Endothelial cell of umbilical vein (primary cell): ENCODE results near the gene TEX44. TPM values are rescaled to one million over a fixed set of nuclear protein-coding genes. Genes with fewer than 3 reads are reported as not detected.
"Not testable (repeated sequence)": the region's sequence is repeated elsewhere in the genome, so short reads cannot be mapped to it uniquely, and the experiment has no call there.

ENCODE experiments used
- BruUV-seq: library from RNA; stranded (reverse); fragments of 400-500 nt; replicated peaks from 2 replicates; lab custom pipeline; 2021; lab: Mats Ljungman, UMichigan
- CTCF ChIA-PET: fragments of 300-600, 350-600 bp; sonication (Branson Sonifier 250); formaldehyde crosslinking; loops from one replicate; lab custom pipeline; 2021; ENCODE audit warnings: antibody characterized with exemption, inconsistent platforms; lab: Charles Lee
- POLR2A ChIA-PET: fragments of 300-600, 350-600 bp; sonication (Branson Sonifier 250); formaldehyde crosslinking; loops from one replicate; lab custom pipeline; 2021; ENCODE audit warnings: antibody characterized with exemption, inconsistent platforms; lab: Charles Lee
- DNase-seq: peaks from one replicate; pipeline ENCODE4 v3.0.0-alpha.2; 2011; ENCODE audit warnings: low read depth, low spot score
- FAIRE-seq: peaks from 2 replicates; lab custom pipeline; 2011; peaks lifted over from hg19 to GRCh38; lab: Jason Lieb, UNC
- H2AFZ ChIP-seq: 2 replicates; pipeline ENCODE4 v1.6.0; 2012; ENCODE audit warnings: low read depth, low read length, control low read depth, inconsistent platforms
- H3K27ac ChIP-seq: 2 replicates; pipeline ENCODE4 v1.5.1; 2011; ENCODE audit warnings: low read depth, mild to moderate bottlenecking, control low read depth, low read length, moderate library complexity; ENCODE audit not compliant: insufficient read depth
- H3K27me3 ChIP-seq, 2 experiments: 2 replicates each; pipeline versions ENCODE4 v1.6.0 to v1.6.1; 2011; ENCODE audit warnings: low read length in 2 of 2, mixed read lengths in 1 of 2; ENCODE audit not compliant: control insufficient read depth in 2 of 2, insufficient read depth in 2 of 2
- H3K36me3 ChIP-seq, 2 experiments: 2 replicates in 1 of 2; 3 replicates in 1 of 2; pipeline ENCODE4 v1.5.1; 2011; ENCODE audit warnings: low read length in 2 of 2, mild to moderate bottlenecking in 1 of 2, moderate library complexity in 1 of 2; ENCODE audit not compliant: control insufficient read depth in 2 of 2, insufficient read depth in 2 of 2; ENCODE audit errors: extremely low read depth in 1 of 2
- H3K4me1 ChIP-seq: 3 replicates; pipeline ENCODE4 v1.5.1; 2011; ENCODE audit warnings: mild to moderate bottlenecking, low read length; ENCODE audit not compliant: control insufficient read depth, insufficient read depth; ENCODE audit errors: extremely low read depth
- H3K4me2 ChIP-seq: 2 replicates; pipeline ENCODE4 v1.6.1; 2011; ENCODE audit warnings: low read length, control low read depth, mixed read lengths; ENCODE audit not compliant: insufficient read depth
- H3K4me3 ChIP-seq, 3 experiments: fragments of 200-600 bp in 1 of 3; sonication (generic), shearing (Covaris generic) in 1 of 3; replicated peaks in 1 of 3; 2 replicates each; pipeline ENCODE4 v1.5.1; 2011 to 2016; ENCODE audit warnings: control low read depth in 3 of 3, low read length in 3 of 3, mild to moderate bottlenecking in 2 of 3, inconsistent platforms in 1 of 3, low read depth in 1 of 3, moderate library complexity in 1 of 3; ENCODE audit not compliant: insufficient read depth in 1 of 3
- H3K79me2 ChIP-seq: 2 replicates; pipeline ENCODE4 v1.6.0; 2012; ENCODE audit warnings: low read length, inconsistent platforms; ENCODE audit not compliant: control insufficient read depth, insufficient read depth
- H3K9ac ChIP-seq: replicated peaks from 2 replicates; pipeline ENCODE3; 2011; ENCODE audit warnings: low read length, control low read depth; ENCODE audit not compliant: insufficient read depth; ENCODE audit errors: extremely low read depth
- H3K9me1 ChIP-seq: replicated peaks from 3 replicates; pipeline ENCODE4 v1.6.0; 2011; ENCODE audit warnings: mild to moderate bottlenecking, low read length; ENCODE audit not compliant: control insufficient read depth, insufficient read depth; ENCODE audit errors: extremely low read depth
- H3K9me3 ChIP-seq: replicated peaks from 2 replicates; pipeline ENCODE4 v1.5.1; 2012; ENCODE audit warnings: low read length, inconsistent platforms; ENCODE audit not compliant: control insufficient read depth, insufficient read depth
- H4K20me1 ChIP-seq: replicated peaks from 2 replicates; pipeline ENCODE3; 2011; ENCODE audit warnings: mild to moderate bottlenecking, low read length; ENCODE audit not compliant: control insufficient read depth, insufficient read depth; ENCODE audit errors: extremely low read depth
- GATA2 ChIP-seq: IDR thresholded peaks from 2 replicates; pipeline ENCODE4 v1.7.0; 2011; ENCODE audit warnings: low read depth, mild to moderate bottlenecking, moderate library complexity, mixed read lengths, low read length; ENCODE audit not compliant: insufficient read length, insufficient read depth
- JUN ChIP-seq: IDR thresholded peaks from 2 replicates; pipeline ENCODE4 v1.6.1; 2011; ENCODE audit warnings: borderline replicate concordance, low read depth; ENCODE audit not compliant: insufficient read length, insufficient read depth
- dilution Hi-C: fragments of 300-500 bp; cut with MboI; formaldehyde crosslinking; loops from one replicate; pipeline ENCODE4 v1.15.0; 2019; ENCODE audit warnings: low sequenced_read_pairs; ENCODE audit not compliant: extremely low pct_ligation_motif_present
- intact Hi-C: fragments of 100-400 bp; cut with micrococcal nuclease; formaldehyde crosslinking; loops from one replicate; pipeline ENCODE4 v1.10.0; 2022
- polyA plus RNA-seq, 4 experiments: library from polyadenylated mRNA; depleted of rRNA in 3 of 4; stranded (reverse) in 3 of 4; unstranded in 1 of 4; fragments of >200 nt; gene quantifications; 2 replicates each; pipeline versions ENCODE4 v1.2.1 to v1.2.3, GENCODE V29; 2011 to 2012; ENCODE audit warnings: missing spikeins in 1 of 4
- total RNA-seq: library from RNA; stranded (reverse); gene quantifications from 2 replicates; pipeline ENCODE4 v1.2.3, GENCODE V29; 2021
- TF ChIP-seq, protein P1 (sequence below), 2 donors: IDR thresholded peaks; 1 replicate in 1 of 2; 2 replicates in 1 of 2; pipeline ENCODE4 v1.5.1; 2011; ENCODE audit warnings: low read length in 2 of 2, mild to moderate bottlenecking in 2 of 2, moderate library complexity in 2 of 2, control low read depth in 1 of 2, inconsistent platforms in 1 of 2, low read depth in 1 of 2; ENCODE audit not compliant: insufficient read depth in 1 of 2; ENCODE audit errors: extremely low read depth in 1 of 2

The TEX44 gene
- total and polyA plus RNA-seq, 2 donors (not counting 3 experiments of a cell fraction or from before 2014, with no cell fraction given): not detected

DNA sequence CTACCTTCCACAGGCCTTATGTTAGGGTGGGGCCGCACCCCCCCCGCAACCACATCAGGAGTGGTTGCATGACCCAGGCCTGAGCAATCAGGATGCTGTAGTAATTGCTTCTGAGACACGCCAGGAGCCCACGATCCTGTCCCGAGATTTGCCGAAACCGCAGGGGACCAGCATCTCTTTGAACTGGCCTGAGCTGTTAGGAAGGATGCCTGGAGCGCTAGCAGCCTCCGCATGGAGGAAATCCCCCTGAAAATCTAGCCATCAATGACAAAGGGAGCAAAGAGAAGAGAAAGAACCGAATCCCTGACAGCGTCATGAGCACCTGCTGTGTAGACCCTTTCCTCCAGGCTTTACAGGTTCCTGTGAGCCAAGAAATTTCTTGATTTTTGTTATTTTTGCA, 8.7 kb upstream of the TEX44 start:
- CTCF ChIA-PET: interaction anchor here (1.1 to 3.5 kb wide), 2 partner anchors 15 to 18 kb away, joined by 4 to 15 read pairs; no protein-coding TSS in a partner anchor
- Histone ChIP-seq H3K79me2 (no peaks in the 10 kb centered on the region), H3K4me3 (no peak overlapping the region), H4K20me1 (no peaks in the 10 kb centered on the region), H3K9me1 (no peaks in the 10 kb centered on the region), H3K4me2 (no peak overlapping the region), H2AFZ (no peak overlapping the region), H3K36me3 (no peaks in the 10 kb centered on the region), H3K9ac (no peak overlapping the region), H3K9me3 (no peaks in the 10 kb centered on the region), H3K27me3 (peaks cover 2 to 3% of the 10 kb centered on the region in 2 experiments), H3K4me1 (no peaks in the 10 kb centered on the region), H3K27ac (no peak overlapping the region)
- intact Hi-C loops (no loop called here), dilution Hi-C loops (no loop called here)
- TF ChIP-seq, protein P1, sequence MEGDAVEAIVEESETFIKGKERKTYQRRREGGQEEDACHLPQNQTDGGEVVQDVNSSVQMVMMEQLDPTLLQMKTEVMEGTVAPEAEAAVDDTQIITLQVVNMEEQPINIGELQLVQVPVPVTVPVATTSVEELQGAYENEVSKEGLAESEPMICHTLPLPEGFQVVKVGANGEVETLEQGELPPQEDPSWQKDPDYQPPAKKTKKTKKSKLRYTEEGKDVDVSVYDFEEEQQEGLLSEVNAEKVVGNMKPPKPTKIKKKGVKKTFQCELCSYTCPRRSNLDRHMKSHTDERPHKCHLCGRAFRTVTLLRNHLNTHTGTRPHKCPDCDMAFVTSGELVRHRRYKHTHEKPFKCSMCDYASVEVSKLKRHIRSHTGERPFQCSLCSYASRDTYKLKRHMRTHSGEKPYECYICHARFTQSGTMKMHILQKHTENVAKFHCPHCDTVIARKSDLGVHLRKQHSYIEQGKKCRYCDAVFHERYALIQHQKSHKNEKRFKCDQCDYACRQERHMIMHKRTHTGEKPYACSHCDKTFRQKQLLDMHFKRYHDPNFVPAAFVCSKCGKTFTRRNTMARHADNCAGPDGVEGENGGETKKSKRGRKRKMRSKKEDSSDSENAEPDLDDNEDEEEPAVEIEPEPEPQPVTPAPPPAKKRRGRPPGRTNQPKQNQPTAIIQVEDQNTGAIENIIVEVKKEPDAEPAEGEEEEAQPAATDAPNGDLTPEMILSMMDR (IDR thresholded peaks at IDR 0.05; ENCODE audit: extremely low read depth in 1 of 2, insufficient read depth in 1 of 2, low read depth in 1 of 2, low read length in 2 of 2): no peak
- TF ChIP-seq GATA2 (no peak), JUN (no peak)
- FAIRE-seq: no peak
- BruUV-seq: no TSS peak
- POLR2A ChIA-PET: no interaction called here
- no peak for DNase-seq

DNA sequence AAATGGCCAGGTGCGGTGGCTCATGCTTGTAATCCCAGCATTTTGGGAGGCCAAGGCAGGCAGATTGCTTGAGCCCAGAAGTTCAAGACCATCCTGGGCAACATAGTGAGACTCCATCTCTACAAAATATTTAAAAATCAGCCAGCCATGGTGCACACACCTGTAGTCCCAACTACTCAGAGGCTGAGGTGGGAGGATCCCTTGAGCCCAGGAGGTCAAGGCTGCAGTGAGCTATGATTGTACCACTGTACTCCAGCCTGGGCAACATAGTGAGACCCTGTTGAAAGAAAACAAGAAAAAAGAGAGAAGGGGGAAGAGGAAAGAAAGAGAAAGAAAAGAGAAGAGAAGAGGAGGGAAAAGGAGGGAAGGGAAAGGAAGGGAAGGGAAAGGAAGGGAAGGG, 4.9 kb upstream of the TEX44 start:
- H3K9me1 ChIP-seq, H4K20me1 ChIP-seq, intact Hi-C loops, H3K4me3 ChIP-seq, H3K36me3 ChIP-seq, H3K9me3 ChIP-seq, H3K27me3 ChIP-seq, BruUV-seq, DNase-seq, H3K4me1 ChIP-seq, FAIRE-seq, H3K79me2 ChIP-seq, H3K9ac ChIP-seq, H2AFZ ChIP-seq, H3K4me2 ChIP-seq, dilution Hi-C loops, POLR2A ChIA-PET, H3K27ac ChIP-seq: not testable (repeated sequence)
- CTCF ChIA-PET: interaction anchor here (1.4 kb wide), 1 partner anchor 9 kb away, joined by 3 read pairs; no protein-coding TSS in a partner anchor
